ENCODE measurements around the gene PTPN4.

PTPN4 gene

GRCh38 chr2:119751706-119752105 is 8.0 kb upstream of the PTPN4 start:
- no peak for TF ChIP-seq EZH2phosphoT487 (IDR thresholded peaks at IDR 0.05; ENCODE audit: borderline replicate concordance)
- TF ChIP-seq CTCF (conservative IDR thresholded peaks at IDR 0.05; ENCODE audit: low read length): no peak
- no peaks in the 10 kb centered on the region for H3K4me1 ChIP-seq (ENCODE audit: insufficient read depth, low read length, poor library complexity, severe bottlenecking)

GRCh38 chr2:119753041-119753929 is 6.4 kb upstream of the PTPN4 start:
- TF ChIP-seq EZH2phosphoT487 (IDR thresholded peaks at IDR 0.05; ENCODE audit: borderline replicate concordance): no peak
- TF ChIP-seq CTCF (conservative IDR thresholded peaks at IDR 0.05; ENCODE audit: low read length): peak; percentile 79
- no peaks in the 10 kb centered on the region for H3K36me3 ChIP-seq (ENCODE audit: insufficient read depth, low read length)
- H3K27me3 ChIP-seq (ENCODE audit: insufficient read depth, low read length, poor library complexity, severe bottlenecking): no peaks in the 10 kb centered on the region
- no peaks in the 10 kb centered on the region for H3K9me3 ChIP-seq (ENCODE audit: insufficient read depth, low read depth, low read length)
- peak overlapping the region; percentile 60 for H2AFZ ChIP-seq (ENCODE audit: low read length)
- no peak overlapping the region for H3K4me2 ChIP-seq (ENCODE audit: low read depth, low read length, poor library complexity, severe bottlenecking)
- H3K9ac ChIP-seq (ENCODE audit: low read depth, low read length, poor library complexity, severe bottlenecking): no peak overlapping the region
- no peaks in the 10 kb centered on the region for H3K9me2 ChIP-seq (replicated peaks; ENCODE audit: low read depth, low read length)
- H3K4me1 ChIP-seq (ENCODE audit: insufficient read depth, low read length, poor library complexity, severe bottlenecking): no peaks in the 10 kb centered on the region
- H4K20me1 ChIP-seq (ENCODE audit: insufficient read depth, low read length, poor library complexity, severe bottlenecking): no peaks in the 10 kb centered on the region
- H3K4me3 ChIP-seq (ENCODE audit: low read length, poor library complexity, severe bottlenecking): no peak overlapping the region
- no peaks in the 10 kb centered on the region for H3K79me2 ChIP-seq (ENCODE audit: insufficient read depth, low read length)
- no peaks in the 10 kb centered on the region for H3F3A ChIP-seq (ENCODE audit: low read depth)

More at GRCh38 chr2:119751706-119752105, 8.0 kb upstream of the PTPN4 start:
- H3F3A ChIP-seq (ENCODE audit: low read depth): no peaks in the 10 kb centered on the region
- no peaks in the 10 kb centered on the region for H3K36me3 ChIP-seq (ENCODE audit: insufficient read depth, low read length)
- H3K9ac ChIP-seq (ENCODE audit: low read depth, low read length, poor library complexity, severe bottlenecking): no peak overlapping the region
- no peaks in the 10 kb centered on the region for H3K79me2 ChIP-seq (ENCODE audit: insufficient read depth, low read length)
- no peaks in the 10 kb centered on the region for H3K9me2 ChIP-seq (replicated peaks; ENCODE audit: low read depth, low read length)
- no peak overlapping the region for H3K4me3 ChIP-seq (ENCODE audit: low read length, poor library complexity, severe bottlenecking)
- no peaks in the 10 kb centered on the region for H4K20me1 ChIP-seq (ENCODE audit: insufficient read depth, low read length, poor library complexity, severe bottlenecking)
- H3K27me3 ChIP-seq (ENCODE audit: insufficient read depth, low read length, poor library complexity, severe bottlenecking): no peaks in the 10 kb centered on the region
- no peak overlapping the region for H2AFZ ChIP-seq (ENCODE audit: low read length)
- H3K9me3 ChIP-seq (ENCODE audit: insufficient read depth, low read depth, low read length): no peaks in the 10 kb centered on the region
- no peak overlapping the region for H3K4me2 ChIP-seq (ENCODE audit: low read depth, low read length, poor library complexity, severe bottlenecking)

GRCh38 chr2:119753930-119754321 is 5.8 kb upstream of the PTPN4 start:
- Histone ChIP-seq H3K36me3 (ENCODE audit: insufficient read depth, low read length) (no peaks in the 10 kb centered on the region), H3K4me3 (ENCODE audit: low read length, poor library complexity, severe bottlenecking) (no peak overlapping the region), H3K9me2 (replicated peaks; ENCODE audit: low read depth, low read length) (no peaks in the 10 kb centered on the region), H3K79me2 (ENCODE audit: insufficient read depth, low read length) (no peaks in the 10 kb centered on the region), H3K9ac (ENCODE audit: low read depth, low read length, poor library complexity, severe bottlenecking) (no peak overlapping the region), H3K9me3 (ENCODE audit: insufficient read depth, low read depth, low read length) (no peaks in the 10 kb centered on the region), H4K20me1 (ENCODE audit: insufficient read depth, low read length, poor library complexity, severe bottlenecking) (no peaks in the 10 kb centered on the region), H3F3A (ENCODE audit: low read depth) (no peaks in the 10 kb centered on the region), H2AFZ (ENCODE audit: low read length) (0 out of 2 replicates have a peak overlapping the region, but pooled peaks have one; percentile 60), H3K4me1 (ENCODE audit: insufficient read depth, low read length, poor library complexity, severe bottlenecking) (peaks cover 3% of the 10 kb centered on the region), H3K27me3 (ENCODE audit: insufficient read depth, low read length, poor library complexity, severe bottlenecking) (no peaks in the 10 kb centered on the region), H3K4me2 (ENCODE audit: low read depth, low read length, poor library complexity, severe bottlenecking) (no peak overlapping the region)
- no peak for TF ChIP-seq CTCF (conservative IDR thresholded peaks at IDR 0.05; ENCODE audit: low read length)
- no peak for TF ChIP-seq EZH2phosphoT487 (IDR thresholded peaks at IDR 0.05; ENCODE audit: borderline replicate concordance)

All from Loucy (cell line).